SKM-1 treated with dmso at 0.1 percent for 144 hours (cell line): Measurements from ENCODE around the gene RUNX2.

ENCODE experiments used
- DNase-seq: peaks from one replicate; lab custom pipeline; 2025; ENCODE audit not compliant: unreplicated experiment; lab: John Stamatoyannopoulos, UW

The RUNX2 gene

DNA sequence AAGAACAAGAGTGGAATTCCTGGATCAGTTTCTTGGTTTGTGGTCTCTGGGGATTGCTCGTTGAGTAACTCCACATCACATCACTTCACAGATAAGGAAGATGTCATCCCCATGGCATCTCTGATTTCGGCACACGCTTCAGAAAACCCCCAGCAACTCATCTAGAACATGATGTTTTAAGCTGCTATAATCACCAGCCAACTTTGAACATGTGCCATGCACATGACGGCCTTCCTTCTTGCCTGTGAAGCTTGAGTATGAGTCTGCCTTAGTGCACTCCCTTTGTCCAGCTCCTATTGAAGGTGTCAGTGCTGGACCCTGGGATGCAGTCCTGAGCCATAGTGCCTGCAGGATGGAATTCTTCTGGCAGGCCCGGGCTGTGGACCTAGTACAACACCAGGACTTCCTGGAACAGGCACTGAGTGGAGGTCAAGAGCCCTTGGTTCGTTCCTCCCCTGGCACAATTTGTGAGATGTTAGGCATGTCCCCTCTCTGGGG lies 281.1 kb downstream of the RUNX2 start:
- no peak for DNase-seq

DNA sequence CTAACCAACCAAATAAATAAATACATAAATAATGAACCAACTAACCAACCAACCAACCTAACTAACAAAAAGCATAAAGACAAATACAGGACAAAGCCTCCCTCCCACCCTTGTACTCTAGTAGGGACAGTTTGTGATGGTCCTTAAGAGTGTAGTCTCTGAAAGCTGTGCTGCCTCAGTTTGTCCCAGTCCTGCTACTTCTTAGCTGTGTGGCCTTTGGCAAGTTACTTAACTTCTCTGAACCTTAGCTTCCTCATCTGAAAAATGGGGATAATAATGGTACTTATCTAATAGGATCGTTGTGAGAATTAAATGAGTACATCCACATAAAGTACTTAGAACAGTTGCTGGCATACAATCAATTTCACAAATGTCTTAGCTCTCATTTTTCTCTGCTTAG lies 282.2 kb downstream of the RUNX2 start:
- no peak for DNase-seq

DNA sequence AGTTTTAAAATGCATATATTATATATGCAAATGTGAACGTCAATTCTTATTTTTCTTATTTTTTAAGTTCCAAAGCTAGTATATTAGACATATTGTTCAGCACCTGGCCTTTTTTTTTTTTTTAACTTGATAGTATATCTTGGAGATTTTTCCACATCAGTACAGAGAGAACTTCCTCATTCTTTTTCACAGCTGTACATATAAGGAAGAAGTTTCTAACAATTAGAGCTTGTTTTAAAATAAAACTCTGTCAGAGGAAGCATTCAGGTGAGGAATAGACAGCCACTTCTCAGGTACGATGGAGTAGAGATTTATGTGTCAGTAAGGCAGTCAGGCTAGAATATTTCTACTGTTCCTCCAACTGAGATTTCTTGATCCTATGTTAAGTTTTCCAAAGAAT lies 282.7 kb downstream of the RUNX2 start:
- peak; percentile 10 for DNase-seq

DNA sequence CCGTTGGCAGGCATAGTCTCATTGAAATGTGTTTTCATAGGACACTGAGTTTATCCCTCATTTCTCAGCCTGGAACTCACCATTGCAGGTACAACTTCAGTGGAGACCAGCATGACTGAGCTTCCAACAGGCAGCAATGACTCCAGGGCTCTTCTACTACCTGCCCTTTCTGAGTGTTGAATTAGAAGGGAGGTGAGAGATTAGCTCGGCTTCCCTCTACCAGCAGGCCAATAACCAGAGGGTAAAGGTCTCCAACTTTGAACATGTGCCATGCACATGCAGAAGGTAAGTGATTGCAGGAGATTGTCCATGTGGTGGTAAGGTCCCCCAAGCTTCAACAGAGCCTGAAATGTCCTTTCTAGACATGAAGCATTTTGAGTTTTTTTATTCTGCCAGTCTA lies 283.4 kb downstream of the RUNX2 start:
- DNase-seq, result no peak

DNA sequence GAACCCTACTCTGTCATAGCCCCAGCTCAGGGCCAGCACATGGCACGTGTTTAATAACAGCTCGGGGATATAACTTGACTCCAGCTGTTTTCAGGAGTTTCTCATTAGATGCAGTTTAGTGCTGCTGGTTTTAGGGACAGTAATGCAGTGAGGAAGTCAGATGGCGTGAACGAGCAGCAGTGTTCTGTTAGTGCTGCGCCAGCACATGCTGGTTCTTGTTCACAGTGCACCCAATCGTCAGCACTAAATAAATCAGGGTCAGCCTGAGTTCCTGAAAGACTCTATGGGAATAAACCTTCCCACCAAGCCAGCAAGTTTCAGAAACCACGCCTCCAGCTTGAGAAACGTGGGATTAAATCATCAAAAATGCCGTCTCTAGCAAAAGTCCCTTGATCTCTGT lies 285.5 kb downstream of the RUNX2 start:
- DNase-seq, result no peak

DNA sequence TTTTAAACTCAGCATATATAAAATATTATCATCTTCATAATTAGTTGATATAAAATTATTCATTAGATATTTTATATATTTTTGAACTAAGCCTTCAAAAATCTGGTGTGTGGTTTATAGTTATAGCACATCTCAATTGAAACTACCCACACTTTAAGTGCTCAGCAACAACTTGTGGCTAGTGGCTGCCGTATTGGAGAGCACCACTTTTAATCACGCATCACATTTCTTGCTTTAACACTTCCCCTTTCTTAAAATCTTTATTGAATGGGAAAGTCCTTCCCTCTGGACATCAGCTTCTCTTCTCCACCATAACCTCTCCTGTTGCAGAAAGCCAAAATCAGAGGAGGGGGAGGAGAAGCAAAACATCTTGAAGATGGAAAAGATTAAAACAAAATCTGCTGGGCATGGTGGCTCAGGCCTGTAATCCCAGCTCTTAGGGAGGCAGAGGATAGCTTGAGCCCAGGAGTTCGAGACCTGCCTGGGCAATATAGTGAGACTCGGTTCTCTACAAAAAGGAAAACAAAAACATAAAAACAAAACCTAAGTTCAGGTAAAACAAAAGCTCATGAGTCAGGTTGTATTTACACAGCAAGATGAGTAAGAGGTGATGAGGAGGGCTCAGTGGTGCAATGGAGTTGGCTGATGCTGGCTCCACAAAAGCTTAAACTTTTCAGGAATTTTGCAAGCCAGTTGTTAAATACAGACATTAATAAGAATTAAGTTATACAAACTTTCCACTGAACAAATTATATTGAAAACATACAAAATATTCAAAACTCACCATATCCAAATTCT lies 286.6 kb downstream of the RUNX2 start:
- DNase-seq, result no peak

DNA sequence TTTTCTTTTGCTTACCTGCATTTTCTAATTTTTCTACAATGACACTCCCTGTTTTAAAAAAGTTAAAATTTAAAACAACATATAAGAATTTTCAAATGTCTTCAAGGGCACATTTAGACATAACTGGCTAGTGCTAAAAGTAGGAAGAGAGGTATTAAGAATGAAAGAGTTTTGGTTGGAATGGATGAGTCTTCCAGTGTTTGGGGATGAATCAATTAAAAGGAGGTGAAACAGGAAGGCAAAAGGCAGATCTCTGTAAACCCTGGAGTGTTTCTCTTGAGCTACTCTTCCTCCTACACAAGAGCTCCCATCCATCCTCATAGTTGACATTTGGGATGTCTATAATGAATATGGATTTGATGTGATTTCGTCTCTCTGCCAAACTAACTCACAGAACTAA lies 288.1 kb downstream of the RUNX2 start:
- DNase-seq, result no peak

DNA sequence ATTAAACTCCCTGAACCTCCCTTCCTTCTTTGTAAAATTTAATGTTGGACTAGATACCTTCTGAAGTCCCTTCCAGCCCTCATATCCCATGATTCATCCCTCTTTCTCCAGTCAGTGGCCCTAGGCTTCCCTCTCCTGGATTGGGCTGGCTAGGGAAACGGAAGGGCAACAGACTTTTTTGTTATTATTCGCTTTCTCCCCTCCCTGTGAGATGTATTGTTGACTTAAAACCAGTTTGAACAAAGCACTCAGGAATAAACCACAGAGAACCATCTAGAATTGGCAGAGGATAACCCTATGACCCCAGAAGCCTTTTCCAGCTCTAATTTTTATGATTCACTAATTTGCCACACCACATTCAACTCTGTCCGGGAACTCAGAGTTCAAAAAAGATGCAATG lies 289.3 kb downstream of the RUNX2 start:
- no peak for DNase-seq

DNA sequence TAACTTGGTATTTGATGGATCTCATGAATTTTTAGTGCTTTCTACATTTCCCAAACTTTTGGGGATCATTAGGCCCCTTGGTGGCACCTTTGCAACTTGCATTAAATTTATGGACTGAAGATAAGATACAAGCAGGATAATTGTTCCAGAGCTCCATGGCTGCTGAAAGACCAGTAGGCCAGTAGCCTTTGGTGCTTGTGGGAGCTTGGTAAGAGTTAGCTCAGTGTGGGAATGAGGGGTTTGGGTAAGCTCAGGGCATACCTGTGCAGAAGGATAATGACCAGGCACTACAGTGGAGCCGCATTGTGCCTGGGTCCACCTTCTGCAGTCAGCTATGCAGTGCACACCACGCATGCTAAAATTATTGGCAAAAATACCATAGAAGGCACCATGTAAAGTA lies 290.1 kb downstream of the RUNX2 start:
- no peak for DNase-seq

DNA sequence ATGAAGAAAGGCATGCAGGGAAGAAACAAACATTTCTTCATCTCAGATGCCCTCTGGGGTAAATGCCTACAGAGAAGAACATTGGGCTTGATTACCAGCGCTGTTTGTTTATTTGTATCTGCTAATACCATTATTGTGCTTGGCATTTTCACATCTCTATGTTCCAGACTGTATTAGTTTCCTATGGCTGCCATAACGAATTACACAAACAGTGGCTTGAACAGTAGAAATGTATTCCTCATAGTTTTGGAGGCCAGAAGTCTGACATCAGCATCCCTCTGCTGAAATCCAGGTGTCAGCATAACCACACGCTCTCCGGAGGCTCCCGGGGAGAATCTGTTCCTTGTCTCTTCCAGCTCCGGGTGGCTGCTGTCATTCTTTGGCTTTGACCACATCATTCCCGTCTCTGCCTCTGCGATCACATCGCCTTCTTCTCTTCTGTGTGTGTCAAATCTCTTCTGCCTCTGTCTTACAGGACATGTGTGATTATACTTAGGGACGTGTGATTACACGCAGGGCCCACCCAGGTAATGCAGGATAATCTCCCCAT lies 291.2 kb downstream of the RUNX2 start:
- DNase-seq, result no peak

DNA sequence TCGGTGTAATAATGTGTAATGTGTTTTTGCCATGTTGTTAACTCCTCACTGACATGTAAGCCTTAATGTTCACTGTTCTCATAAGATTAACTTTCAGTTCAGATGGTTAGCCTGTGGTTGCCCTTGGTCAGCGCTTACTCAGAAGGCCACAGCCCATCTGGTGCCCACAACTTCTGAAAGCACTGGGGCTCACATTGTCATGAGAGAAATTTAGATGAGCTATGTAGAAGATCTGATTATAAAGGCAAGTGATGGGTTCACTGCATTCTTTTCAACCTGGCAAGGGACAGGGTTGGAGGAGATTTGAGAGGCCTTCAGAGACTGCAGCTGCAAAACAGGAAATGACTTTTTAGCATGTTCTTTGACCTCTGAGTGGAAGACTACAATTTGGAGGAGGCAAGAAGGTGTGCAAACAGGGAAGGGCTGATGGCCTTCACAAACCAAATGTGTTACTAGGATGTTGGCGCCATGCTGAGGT lies 291.9 kb downstream of the RUNX2 start:
- DNase-seq, result no peak

DNA sequence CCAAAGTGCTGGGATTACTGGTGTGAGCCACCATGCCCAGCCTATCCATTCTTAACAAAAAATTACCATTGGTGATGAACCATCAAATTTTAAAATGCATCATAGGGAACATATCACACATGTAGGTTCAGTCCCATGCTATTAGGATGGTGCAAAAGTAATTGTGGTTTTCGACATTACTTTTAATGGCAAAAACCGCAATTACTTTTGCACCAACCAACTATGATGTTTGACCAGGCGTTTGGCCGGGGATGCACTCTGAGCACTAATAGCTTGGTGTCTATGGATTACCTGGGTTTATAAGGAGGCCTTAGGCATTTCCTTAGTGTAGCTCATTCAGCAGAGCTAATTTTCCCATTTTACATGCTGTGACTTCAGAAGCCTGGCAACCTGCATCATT lies 296.1 kb downstream of the RUNX2 start:
- no peak for DNase-seq

DNA sequence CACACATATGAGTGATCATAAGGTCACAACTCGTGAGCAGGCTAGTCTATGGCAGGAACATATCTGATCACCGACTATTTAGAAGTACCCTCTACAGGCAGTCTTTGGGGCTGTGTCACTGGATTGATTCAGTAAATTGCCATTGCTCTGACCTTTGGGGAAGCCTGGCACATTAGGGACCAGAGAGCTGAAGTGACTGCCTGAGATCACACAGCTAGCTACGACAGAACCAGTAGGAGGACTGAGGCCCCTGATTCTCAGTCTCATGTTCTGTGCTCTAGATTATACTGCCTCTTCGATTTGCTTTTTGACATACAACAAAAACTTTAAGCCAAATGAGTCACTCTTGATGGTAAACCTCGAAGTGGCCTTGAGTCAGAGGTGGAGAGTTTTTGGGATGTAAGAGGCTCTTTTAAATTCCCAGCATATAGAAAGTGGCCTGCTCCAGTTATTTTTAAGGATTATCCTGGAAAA lies 297.1 kb downstream of the RUNX2 start:
- no peak for DNase-seq

DNA sequence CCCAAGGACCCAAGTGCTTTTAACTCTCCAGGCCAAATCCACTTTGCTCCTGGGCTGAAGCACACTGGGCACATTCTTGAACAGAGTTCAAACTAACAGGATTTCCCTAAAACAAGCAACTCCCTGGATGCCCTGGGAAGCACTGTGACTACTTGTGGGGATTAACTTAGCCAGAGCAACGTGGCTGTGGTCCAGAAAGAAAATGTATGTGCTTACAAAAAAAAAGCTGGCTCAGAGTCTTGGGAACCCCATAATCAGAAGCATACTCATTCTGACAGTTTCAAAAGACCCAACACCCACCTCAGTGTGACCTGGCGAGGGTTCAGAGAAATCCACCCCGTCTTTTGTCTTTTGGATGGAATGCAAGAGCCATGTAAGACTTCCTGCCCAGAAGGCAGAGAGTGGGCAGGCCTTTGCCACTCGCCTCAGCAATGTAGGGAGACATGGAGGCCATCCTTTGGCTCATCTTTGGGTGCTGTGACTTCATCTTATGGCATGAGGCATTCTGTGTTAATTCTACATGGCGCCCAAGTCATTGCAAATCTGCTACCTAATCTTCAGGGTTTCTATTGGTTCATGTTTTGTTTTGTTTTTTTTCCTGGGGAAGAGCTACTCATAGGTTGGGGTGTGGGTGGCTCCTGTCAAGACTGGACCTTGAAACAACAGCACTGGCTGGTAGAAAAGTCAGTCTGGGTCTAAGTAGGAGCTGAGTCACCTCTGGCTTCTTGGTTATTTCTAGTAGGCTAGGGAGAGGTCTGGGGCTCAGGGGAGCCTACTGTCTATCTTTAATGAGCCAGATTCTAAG lies 298.2 kb downstream of the RUNX2 start:
- DNase-seq, result no peak

DNA sequence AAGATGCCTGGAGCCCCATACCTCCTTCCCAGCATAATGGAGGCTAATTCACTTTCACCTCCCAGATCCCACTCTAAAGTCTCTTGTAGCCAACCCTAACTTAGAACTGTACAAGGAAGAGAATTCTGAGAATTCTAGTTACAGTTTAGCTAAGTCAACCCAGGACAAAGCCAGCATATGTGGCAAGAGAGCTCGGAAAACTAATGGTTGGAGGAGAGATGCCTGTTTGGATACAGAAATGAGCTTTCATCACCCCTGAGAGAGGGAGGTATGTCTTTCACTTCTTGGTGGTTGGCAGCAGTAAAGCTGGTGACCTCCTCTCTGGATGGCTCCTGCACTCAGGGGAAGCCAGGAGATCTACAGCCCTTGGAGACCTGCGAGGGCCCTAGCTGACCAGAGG lies 302.2 kb downstream of the RUNX2 start:
- DNase-seq, result no peak

DNA sequence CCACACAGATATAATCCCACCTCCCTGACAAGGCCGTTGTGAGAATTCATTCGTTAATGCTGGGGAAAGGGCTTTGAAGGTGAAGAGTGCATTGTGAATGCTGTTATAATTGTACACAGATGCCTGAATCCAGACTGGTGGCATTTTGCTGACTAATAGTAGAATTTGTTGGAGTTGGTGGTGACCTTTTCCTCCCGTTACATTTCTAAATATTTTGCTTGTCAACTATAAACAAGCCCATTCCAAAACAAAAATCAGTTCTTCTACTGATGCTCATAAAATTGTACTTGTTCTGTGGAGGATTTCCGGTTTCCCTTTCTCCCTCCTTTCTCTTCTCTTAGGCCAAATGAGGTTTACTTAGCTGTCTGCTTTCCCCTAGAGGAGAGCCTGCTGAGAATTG lies 302.7 kb downstream of the RUNX2 start:
- DNase-seq, result no peak

DNA sequence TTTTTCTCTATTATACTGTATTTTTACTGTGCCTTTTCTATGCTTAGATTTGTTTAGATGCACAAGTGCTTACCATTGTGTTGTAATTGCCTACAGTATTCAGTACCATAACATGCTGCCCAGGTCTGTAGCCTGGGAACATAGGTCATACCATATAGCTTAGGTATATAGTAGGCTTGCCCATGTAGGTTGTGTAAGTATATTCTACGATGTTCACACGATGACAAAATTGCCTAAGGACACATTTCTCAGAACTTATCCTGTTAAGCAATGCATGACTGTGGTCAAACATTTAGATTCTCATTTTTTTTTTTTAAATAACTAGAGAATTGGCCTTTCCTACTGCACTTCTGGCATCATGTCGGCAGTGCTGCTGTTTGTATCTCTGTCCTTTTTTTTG lies 303.3 kb downstream of the RUNX2 start:
- no peak for DNase-seq

DNA sequence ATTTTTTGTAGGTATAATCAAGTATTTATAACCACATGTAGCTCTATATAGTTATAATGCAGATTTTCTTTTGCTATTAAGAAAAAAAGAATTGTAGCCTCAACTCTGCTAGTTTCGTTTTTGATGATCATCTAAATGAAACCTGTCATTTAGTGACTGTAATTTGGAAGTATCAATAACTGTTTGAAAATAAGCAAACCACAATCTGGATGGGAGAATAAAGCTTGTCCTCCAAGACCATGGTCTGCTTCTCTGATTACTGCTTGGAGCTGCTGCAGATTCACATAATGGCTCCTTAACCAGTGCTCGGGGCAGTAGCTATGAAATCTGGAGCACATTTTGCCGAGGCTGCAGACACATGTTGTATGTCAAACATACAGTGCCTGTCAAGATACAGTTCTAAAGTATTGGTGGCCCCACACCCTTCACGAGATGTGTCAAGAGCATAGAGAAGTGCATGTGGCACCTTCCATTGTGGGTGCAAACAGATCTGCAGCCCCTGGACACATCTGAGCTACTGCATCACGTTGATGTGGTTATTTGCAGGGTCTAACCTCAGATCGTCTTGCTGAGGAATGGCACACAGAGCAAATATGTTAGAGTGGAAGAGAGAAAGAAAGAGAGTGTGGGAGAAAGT lies 305.3 kb downstream of the RUNX2 start:
- DNase-seq, result no peak

DNA sequence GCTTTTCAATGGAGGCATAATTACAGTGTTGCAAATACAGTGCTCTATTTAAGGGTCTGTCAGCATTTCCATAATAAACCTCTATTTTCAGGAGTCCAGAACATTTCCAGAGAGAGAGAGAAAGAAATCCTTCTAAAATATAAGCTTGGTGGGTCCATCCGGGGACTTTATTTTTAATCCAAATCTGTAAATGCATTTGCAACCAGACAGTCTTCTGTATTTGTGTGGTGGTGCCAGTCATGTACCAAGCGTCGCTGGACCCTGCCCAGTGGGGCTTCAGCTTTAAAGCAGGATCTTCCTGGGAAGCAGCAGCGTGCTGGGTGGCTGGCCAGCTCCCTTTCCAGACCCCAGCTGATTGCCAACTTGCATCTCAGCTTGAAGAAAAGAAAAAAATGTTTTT lies 306.1 kb downstream of the RUNX2 start:
- no peak for DNase-seq

DNA sequence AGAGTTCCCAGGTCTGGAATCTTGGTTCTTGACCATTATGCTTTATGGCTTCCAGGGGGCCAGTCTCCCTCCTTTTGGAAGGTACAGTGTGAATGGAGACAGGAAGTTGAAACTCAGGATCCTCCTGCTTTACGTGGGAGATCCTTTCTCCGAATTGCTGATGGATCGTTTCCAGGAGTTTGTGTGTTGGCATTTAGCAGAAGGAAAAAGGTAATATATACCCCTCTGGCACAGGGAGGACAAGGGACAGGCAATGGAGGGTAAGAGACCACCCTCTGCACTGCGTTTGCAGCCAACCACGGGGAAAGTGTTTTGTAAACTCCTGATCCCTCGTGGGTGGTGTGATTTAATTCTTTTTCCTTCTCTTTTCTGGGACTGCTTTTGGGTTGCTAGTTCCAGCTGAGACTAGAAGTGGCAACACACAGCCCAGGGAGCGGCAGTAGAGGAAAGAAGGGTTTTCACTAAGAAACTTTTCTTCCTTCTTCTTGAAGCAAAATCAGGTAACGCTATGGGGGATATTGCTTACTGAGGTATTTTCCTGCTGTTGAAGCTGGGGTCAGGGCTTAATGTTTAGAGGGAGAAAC lies 307.2 kb downstream of the RUNX2 start:
- no peak for DNase-seq

DNA sequence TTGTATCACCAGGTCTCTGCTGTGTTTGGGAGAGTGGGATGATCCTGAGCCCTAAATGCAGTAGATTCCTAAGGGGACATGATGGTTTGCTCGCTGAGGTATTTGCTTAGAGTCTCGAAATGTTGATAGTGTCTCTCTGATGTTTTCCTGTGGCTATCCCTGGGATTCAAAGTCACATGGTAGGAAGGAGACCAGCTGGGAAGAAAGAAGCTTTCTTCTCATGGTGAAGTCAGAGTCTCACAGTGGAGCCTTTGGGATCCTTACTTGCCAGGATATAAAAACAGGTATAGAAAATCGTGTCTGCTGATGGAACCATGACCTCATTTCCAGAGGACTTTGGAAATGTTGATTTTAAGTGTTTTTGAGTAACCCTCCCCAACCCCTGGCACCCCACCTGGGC lies 308.9 kb downstream of the RUNX2 start:
- no peak for DNase-seq
